ENCODE measurements around the gene PRDM11. TPM values are rescaled to one million over a fixed set of nuclear protein-coding genes. Genes with fewer than 3 reads are reported as not detected.

Gene PRDM11
- total RNA-seq, 1 experiment from 2014 or later, result 27.4 TPM

DNA sequence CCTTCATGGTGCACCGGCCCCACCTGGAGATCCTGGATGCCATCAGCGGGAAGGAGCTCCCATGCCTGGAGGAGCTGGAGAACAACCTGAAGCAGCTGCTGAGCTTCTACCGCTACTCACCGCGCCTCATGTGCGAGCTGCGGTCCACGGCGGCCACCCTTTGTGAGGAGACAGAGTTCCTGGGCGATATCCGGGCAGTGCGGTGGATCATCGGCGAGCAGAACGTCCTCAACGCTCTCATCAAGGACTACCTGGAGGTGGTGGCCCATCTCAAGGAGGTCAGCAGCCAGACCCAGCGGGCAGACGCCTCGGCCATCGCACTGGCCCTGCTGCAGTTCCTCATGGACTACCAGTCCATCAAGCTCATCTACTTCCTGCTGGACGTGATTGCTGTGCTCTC is 80.5 kb downstream of the PRDM11 start:
- intact Hi-C loops (cut with micrococcal nuclease; ENCODE audit: unreplicated experiment), result no loop called here
- ATAC-seq, result no peak
- Histone ChIP-seq H3K4me3 (ENCODE audit: low read depth in 2 of 2, low read length in 2 of 2) (no peak overlapping the region), H3K27me3 (ENCODE audit: control insufficient read depth, insufficient read depth, low read length) (no peaks in the 10 kb centered on the region), H3K9me3 (ENCODE audit: control insufficient read depth, insufficient read depth, low read depth, low read length) (no peaks in the 10 kb centered on the region), H3K4me1 (ENCODE audit: control insufficient read depth, insufficient read depth, low read length) (no peaks in the 10 kb centered on the region), H3K27ac (ENCODE audit: low read length) (no peak overlapping the region), H3K36me3 (ENCODE audit: control insufficient read depth, insufficient read depth, low read length) (no peaks in the 10 kb centered on the region)
- BruUV-seq (replicated peaks), result no TSS peak
- in situ Hi-C loops (cut with HindIII; ENCODE audit: low pct_unique_long_range_greater_than_20kb, low sequenced_read_pairs), result no loop called here
- ChIA-PET CTCF (no interaction called here), POLR2A (no interaction called here)
- TF ChIP-seq, protein P1, sequence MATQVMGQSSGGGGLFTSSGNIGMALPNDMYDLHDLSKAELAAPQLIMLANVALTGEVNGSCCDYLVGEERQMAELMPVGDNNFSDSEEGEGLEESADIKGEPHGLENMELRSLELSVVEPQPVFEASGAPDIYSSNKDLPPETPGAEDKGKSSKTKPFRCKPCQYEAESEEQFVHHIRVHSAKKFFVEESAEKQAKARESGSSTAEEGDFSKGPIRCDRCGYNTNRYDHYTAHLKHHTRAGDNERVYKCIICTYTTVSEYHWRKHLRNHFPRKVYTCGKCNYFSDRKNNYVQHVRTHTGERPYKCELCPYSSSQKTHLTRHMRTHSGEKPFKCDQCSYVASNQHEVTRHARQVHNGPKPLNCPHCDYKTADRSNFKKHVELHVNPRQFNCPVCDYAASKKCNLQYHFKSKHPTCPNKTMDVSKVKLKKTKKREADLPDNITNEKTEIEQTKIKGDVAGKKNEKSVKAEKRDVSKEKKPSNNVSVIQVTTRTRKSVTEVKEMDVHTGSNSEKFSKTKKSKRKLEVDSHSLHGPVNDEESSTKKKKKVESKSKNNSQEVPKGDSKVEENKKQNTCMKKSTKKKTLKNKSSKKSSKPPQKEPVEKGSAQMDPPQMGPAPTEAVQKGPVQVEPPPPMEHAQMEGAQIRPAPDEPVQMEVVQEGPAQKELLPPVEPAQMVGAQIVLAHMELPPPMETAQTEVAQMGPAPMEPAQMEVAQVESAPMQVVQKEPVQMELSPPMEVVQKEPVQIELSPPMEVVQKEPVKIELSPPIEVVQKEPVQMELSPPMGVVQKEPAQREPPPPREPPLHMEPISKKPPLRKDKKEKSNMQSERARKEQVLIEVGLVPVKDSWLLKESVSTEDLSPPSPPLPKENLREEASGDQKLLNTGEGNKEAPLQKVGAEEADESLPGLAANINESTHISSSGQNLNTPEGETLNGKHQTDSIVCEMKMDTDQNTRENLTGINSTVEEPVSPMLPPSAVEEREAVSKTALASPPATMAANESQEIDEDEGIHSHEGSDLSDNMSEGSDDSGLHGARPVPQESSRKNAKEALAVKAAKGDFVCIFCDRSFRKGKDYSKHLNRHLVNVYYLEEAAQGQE (IDR thresholded peaks at IDR 0.05; ENCODE audit: insufficient read depth in 1 of 2, low read depth in 2 of 2, low read length in 1 of 2), result no peak
- TF ChIP-seq SIN3A (IDR thresholded peaks at IDR 0.05; ENCODE audit: borderline replicate concordance, insufficient read depth, low read depth, low read length), result no peak
- TF ChIP-seq, protein P2, sequence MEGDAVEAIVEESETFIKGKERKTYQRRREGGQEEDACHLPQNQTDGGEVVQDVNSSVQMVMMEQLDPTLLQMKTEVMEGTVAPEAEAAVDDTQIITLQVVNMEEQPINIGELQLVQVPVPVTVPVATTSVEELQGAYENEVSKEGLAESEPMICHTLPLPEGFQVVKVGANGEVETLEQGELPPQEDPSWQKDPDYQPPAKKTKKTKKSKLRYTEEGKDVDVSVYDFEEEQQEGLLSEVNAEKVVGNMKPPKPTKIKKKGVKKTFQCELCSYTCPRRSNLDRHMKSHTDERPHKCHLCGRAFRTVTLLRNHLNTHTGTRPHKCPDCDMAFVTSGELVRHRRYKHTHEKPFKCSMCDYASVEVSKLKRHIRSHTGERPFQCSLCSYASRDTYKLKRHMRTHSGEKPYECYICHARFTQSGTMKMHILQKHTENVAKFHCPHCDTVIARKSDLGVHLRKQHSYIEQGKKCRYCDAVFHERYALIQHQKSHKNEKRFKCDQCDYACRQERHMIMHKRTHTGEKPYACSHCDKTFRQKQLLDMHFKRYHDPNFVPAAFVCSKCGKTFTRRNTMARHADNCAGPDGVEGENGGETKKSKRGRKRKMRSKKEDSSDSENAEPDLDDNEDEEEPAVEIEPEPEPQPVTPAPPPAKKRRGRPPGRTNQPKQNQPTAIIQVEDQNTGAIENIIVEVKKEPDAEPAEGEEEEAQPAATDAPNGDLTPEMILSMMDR (IDR thresholded peaks at IDR 0.05), result no peak
- TF ChIP-seq POLR2AphosphoS5 (IDR thresholded peaks at IDR 0.05; ENCODE audit: low read depth, low read length), result no peak
- TF ChIP-seq TCF7L2 (IDR thresholded peaks at IDR 0.05; ENCODE audit: low read depth, low read length), result no peak
- DNase-seq (ENCODE audit: low read depth, low spot score), result no peak

DNA sequence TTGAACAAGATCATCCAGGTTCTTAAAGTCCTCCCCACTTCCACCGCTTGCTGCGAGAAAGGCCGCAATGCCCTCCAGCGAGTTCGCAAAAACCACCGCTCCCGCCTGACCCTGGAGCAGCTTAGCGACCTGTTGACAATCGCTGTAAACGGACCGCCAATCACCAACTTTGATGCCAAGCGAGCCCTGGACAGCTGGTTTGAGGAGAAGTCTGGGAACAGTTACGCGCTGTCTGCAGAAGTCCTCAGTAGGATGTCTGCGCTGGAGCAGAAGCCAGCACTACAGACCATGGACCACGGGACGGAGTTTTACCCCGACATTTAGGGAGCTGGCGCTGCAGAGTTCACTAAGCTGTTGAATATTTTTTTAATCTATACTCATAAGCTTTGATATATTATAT is 81.4 kb downstream of the PRDM11 start:
- no peaks in the 10 kb centered on the region for H3K27me3 ChIP-seq (ENCODE audit: control insufficient read depth, insufficient read depth, low read length)

More for the DNA sequence above, 81.4 kb downstream of the PRDM11 start:
- in situ Hi-C loops (cut with HindIII; ENCODE audit: low pct_unique_long_range_greater_than_20kb, low sequenced_read_pairs), result no loop called here
- H3K4me1 ChIP-seq (ENCODE audit: control insufficient read depth, insufficient read depth, low read length), result no peaks in the 10 kb centered on the region
- BruUV-seq (replicated peaks), result no TSS peak
- no peak overlapping the region for H3K27ac ChIP-seq (ENCODE audit: low read length)
- no peaks in the 10 kb centered on the region for H3K36me3 ChIP-seq (ENCODE audit: control insufficient read depth, insufficient read depth, low read length)
- ATAC-seq (no peak), DNase-seq (ENCODE audit: low read depth, low spot score) (no peak)
- TF ChIP-seq, protein P1 (IDR thresholded peaks at IDR 0.05; ENCODE audit: insufficient read depth in 1 of 2, low read depth in 2 of 2, low read length in 1 of 2), result no peak
- TF ChIP-seq POLR2AphosphoS5 (IDR thresholded peaks at IDR 0.05; ENCODE audit: low read depth, low read length) (no peak), TCF7L2 (IDR thresholded peaks at IDR 0.05; ENCODE audit: low read depth, low read length) (no peak), SIN3A (IDR thresholded peaks at IDR 0.05; ENCODE audit: borderline replicate concordance, insufficient read depth, low read depth, low read length) (no peak)
- TF ChIP-seq, protein P2 (IDR thresholded peaks at IDR 0.05), result no peak
- intact Hi-C loops (cut with micrococcal nuclease; ENCODE audit: unreplicated experiment), result no loop called here
- H3K9me3 ChIP-seq (ENCODE audit: control insufficient read depth, insufficient read depth, low read depth, low read length), result no peaks in the 10 kb centered on the region
- no peak overlapping the region for H3K4me3 ChIP-seq (ENCODE audit: low read depth in 2 of 2, low read length in 2 of 2)
- ChIA-PET CTCF (interaction anchor here (1.4 kb wide), 1 partner anchor 117 kb away, joined by 5 read pairs; no protein-coding TSS in a partner anchor), POLR2A (interaction anchor here (0.6 kb wide), 1 partner anchor 12 kb away, joined by 7 read pairs; no protein-coding TSS in a partner anchor)
